GM15510 (cell line): Measurements from ENCODE around the gene SMYD3.

Experiments
- POLR2A ChIP-seq: IDR thresholded peaks from 3 replicates; pipeline ENCODE4 v1.6.1; 2011; ENCODE audit warnings: borderline replicate concordance; ENCODE audit not compliant: insufficient read length; ENCODE audit errors: extremely low read depth

Gene SMYD3

GRCh38 chr1:246068619-246069509 lies 438.2 kb downstream of the SMYD3 start:
- TF ChIP-seq POLR2A, result no peak

- TF ChIP-seq POLR2A, result no peak
These were observed 438.9 kb downstream of the SMYD3 start for GRCh38 chr1:246068217-246068512.

DNA sequence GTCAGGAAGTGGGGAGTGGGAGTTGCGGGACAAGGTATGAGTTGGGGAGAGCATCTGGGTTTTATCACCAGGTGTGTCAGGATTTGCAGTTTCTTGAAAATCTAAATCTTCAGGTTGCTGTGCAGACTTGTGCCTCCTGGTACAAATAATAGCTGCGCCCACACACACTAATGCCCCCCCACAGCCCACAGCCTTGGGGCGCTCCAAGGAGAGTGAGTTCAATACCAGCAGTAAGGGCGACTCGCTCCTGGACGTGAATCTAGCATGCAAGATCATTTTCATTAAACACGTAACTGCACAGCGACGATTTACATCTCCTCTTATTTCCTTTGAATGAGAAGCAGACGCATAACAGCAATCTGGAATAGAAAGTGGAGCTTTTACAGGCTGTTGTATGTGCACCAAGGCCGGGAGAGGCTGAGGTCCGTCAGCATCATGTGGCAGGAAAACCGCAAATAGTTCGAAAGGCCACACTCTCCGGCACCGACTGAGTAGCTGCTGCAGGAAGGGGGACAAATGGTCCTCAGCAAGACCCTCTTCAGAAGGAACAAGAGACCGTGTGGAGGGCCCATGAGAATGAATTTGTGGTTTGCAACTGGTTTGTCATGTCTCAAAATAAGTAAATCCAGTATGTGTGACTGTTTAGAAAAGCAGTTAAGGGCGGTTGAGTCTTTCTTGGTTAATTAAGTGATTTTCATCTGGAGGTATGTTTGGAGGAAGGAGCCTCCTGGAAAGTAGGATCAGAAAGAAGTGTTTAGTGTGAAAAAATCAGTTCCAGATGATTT lies 439.5 kb downstream of the SMYD3 start:
- no peak for TF ChIP-seq POLR2A

DNA sequence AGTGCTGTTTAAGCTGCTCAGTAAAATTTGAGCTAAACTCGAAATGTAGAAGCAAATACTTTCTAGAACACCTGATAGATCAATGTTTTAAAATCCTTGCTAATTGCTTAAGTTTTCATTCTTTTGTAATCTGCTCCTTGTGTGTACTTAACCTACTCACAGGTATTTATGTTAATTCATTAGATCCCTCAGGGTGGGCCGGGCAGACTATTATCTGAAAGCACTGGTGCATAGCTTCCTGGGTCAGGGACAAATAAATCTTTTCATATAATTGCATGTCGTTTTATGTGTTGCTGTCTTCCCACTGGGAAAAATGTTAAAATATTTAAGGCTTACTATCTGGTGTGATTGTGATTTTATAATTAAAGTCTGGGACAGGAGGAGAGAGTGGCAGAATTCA lies 440.5 kb downstream of the SMYD3 start:
- TF ChIP-seq POLR2A, result no peak

DNA sequence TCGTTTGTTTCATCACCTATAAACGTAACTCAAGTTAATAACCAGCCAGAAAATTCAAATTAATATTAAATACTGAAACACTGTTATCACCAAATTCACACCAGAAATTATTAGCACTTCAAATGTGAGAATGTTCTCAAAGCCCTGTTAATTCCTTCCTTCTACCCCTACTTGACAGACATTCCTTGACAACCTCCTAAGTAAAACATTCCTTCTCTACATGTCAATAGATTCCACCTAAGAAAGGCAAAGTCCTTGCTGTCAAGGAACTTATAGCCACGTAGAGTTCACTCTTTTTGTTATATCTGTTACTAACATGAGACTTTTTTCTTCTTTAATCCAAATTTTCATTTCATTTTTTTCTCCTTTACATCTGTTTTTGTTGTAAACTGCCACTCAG lies 441.5 kb downstream of the SMYD3 start:
- TF ChIP-seq POLR2A, result no peak

GRCh38 chr1:246064891-246065290 lies 442.2 kb downstream of the SMYD3 start:
- TF ChIP-seq POLR2A, result no peak

DNA sequence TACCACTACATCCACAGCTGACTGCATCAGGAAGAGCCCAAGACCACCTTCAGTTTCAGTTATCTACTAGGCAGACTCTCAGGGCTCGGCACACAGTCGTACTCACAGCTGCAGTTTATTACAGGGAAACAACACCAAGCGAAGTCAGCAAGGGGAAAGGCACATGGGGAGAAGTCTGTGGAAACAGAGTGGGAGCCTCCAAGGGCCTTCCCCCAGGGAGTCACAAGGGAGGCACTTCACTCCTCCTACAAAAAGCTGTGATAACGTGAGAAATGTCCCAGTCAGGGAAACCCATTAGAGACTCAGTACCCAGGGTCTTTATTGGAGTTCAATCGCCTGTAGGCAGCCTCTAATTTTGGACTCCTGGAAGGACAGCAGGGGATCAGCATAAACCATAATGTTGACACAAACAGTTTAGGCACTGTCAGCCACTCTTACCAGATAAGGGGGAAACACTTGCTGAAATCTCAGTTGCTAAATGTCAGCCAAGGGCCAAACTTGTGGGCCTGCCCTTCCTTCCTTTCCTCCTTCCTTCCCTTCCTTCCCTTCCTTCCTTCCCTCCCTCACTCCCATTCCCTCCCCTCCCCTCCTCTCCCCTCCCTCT lies 444.0 kb downstream of the SMYD3 start:
- TF ChIP-seq POLR2A, result no peak

DNA sequence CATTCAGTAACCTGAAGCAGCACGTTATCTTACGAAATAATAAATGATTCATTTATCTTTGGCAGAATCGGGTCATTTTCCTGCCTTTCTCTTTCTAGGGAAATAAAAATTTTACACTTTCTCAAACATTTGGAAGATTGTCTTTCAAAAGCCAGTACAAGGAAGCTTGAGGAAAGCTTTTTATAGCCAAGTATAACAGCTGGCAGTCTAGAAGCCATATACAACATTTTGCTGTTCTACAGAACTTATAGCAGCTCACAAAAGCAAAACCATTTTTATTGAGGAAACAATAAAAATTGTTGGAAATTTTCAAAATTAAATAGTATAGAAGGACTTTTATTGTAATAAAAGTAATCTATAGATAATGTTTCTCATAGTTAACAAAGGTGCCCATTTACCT lies 448.6 kb downstream of the SMYD3 start:
- TF ChIP-seq POLR2A, result no peak

- no peak for TF ChIP-seq POLR2A
These were observed 454.5 kb downstream of the SMYD3 start for GRCh38 chr1:246052603-246053002.

DNA sequence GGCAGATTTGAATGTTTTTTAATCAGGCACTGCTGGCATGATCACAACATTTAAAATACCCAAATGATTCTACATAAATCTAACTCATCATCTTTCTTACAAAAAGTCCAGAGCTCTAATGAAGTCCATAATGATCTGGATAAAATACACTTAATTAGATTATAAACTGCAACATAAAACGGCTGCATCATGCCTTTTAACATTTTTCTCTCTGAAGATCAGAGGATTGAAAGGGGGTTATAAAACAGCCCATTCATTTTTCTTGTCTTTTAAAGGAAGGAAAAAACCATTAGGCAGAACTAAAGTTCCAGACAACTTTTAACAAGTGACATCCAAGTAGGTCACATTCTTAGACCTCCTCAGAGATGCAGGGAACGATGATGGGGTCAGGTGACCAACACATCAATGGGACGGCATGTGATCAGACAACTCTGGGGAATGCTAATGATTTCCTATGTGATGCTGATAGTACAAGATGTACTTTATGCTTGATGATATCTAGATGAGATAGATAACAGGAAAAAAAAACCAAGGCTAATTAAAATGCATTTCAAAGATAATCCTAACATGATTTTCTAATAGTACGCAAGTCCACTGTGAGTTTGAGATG lies 455.1 kb downstream of the SMYD3 start:
- TF ChIP-seq POLR2A, result no peak

GRCh38 chr1:246048693-246049092 lies 458.4 kb downstream of the SMYD3 start:
- TF ChIP-seq POLR2A, result no peak

DNA sequence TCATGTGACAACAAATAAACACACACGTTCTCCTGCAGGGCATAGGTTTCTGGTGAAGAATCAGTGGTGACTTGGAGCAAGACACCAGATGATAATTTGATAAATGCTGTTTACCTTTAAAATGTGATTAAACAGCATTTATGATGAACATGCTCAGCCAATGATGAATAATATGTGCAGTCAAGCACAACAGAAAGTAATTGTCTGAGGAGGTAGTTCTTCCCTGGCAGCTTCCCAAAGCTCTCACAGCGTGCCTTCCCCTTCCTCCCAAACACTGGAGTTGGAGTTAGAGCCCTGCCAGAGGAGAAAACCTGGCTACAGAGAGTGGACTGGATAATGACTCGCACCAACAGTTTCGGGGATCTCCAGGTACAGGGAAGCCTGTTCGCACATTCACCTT lies 463.5 kb downstream of the SMYD3 start:
- no peak for TF ChIP-seq POLR2A

- TF ChIP-seq POLR2A, result no peak
These were observed 465.7 kb downstream of the SMYD3 start for GRCh38 chr1:246041360-246041759.

DNA sequence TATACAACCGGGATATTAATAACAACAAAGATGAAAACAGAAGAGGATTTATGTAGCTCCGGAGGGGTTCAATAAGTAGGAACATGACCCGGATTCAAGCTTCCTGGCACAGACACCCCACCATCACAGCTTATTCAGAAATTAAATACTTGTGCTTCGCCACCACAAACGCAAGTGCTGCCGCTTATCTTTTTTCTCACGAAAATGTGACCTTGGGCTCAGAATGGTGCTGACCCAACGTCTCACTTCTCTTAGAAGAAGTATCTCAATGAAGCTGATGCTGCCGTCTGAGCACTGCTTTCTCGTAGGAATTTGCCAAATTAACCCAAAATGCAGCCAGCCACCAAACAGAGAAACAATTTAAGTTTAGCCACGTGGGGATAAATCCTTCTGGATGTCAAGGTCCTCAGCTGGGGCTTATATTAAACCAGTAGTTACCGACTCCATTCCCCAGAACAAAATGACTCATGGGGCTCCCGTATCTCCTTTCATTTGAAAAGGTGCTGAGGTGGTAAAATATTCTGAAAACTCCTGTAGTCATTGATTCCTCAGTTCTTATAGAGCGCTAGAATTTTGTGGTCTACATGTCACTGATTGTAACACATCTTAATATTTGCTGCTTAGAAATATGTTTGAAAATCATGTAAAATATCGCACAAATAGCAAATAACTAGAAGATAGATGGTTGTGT lies 466.7 kb downstream of the SMYD3 start:
- no peak for TF ChIP-seq POLR2A
